ENCODE results near the gene JAKMIP3. TPM values are rescaled to one million over a fixed set of nuclear protein-coding genes. Genes with fewer than 3 reads are reported as not detected.

JAKMIP3 gene
- total RNA-seq, 1 experiment from 2014 or later = 2.8 TPM

DNA sequence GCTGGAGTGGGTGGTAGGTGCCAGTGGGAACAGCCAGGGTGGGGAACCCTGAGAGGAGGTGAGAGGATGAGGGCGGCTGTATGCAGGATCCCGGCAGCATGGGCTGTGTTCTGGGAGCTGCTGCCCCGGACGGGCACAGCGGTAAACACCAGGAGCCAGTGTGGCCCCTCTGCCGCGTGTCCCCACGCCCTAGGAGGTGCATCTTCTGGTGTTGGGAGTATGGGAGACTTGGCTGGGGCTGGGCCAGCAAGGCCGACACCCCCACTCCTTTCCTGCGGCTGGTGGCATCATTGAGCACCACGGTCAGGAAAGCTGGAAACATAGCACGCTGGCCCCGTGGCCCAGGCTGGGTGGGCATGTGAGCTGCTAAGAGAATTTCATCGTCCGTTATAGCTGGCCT lies 24.4 kb upstream of the JAKMIP3 start:
- H3K4me3 ChIP-seq (ENCODE audit: low read depth, low read length, poor library complexity, severe bottlenecking) = no peak overlapping the region
- TF ChIP-seq, protein P1, sequence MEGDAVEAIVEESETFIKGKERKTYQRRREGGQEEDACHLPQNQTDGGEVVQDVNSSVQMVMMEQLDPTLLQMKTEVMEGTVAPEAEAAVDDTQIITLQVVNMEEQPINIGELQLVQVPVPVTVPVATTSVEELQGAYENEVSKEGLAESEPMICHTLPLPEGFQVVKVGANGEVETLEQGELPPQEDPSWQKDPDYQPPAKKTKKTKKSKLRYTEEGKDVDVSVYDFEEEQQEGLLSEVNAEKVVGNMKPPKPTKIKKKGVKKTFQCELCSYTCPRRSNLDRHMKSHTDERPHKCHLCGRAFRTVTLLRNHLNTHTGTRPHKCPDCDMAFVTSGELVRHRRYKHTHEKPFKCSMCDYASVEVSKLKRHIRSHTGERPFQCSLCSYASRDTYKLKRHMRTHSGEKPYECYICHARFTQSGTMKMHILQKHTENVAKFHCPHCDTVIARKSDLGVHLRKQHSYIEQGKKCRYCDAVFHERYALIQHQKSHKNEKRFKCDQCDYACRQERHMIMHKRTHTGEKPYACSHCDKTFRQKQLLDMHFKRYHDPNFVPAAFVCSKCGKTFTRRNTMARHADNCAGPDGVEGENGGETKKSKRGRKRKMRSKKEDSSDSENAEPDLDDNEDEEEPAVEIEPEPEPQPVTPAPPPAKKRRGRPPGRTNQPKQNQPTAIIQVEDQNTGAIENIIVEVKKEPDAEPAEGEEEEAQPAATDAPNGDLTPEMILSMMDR (conservative IDR thresholded peaks at IDR 0.05; ENCODE audit: low read depth, low read length) = no peak
- no peak for TF ChIP-seq EZH2 (IDR thresholded peaks at IDR 0.05; ENCODE audit: borderline replicate concordance, low read depth, low read length, poor library complexity, severe bottlenecking)
- CTCF ChIA-PET = no interaction called here
- no TSS peak for BruUV-seq (replicated peaks)
- POLR2A ChIA-PET (ENCODE audit: low non-redundant PET) = no interaction called here
- H3K9me3 ChIP-seq (ENCODE audit: low read depth, low read length, poor library complexity, severe bottlenecking) = no peaks in the 10 kb centered on the region
- H3K27ac ChIP-seq (ENCODE audit: low read depth, low read length, poor library complexity, severe bottlenecking) = no peak overlapping the region
- intact Hi-C loops (cut with micrococcal nuclease; ENCODE audit: unreplicated experiment) = no loop called here
- H3K4me1 ChIP-seq (ENCODE audit: insufficient read depth, low read length, poor library complexity, severe bottlenecking) = no peaks in the 10 kb centered on the region
- no peaks in the 10 kb centered on the region for H3K36me3 ChIP-seq (ENCODE audit: insufficient read depth, low read length, poor library complexity, severe bottlenecking)
- H3K27me3 ChIP-seq (replicated peaks; ENCODE audit: insufficient read depth, low read depth, low read length, poor library complexity) = peaks cover 71% of the 10 kb centered on the region
- no peak for DNase-seq (ENCODE audit: low spot score)

GRCh38 chr10:132043861-132044695 lies 21.7 kb upstream of the JAKMIP3 start:
- intact Hi-C loops (cut with micrococcal nuclease; ENCODE audit: unreplicated experiment) = no loop called here
- Histone ChIP-seq H3K9me3 (ENCODE audit: low read depth, low read length, poor library complexity, severe bottlenecking) (no peaks in the 10 kb centered on the region), H3K27me3 (replicated peaks; ENCODE audit: insufficient read depth, low read depth, low read length, poor library complexity) (peaks cover 57% of the 10 kb centered on the region), H3K36me3 (ENCODE audit: insufficient read depth, low read length, poor library complexity, severe bottlenecking) (no peaks in the 10 kb centered on the region), H3K4me3 (ENCODE audit: low read depth, low read length, poor library complexity, severe bottlenecking) (no peak overlapping the region), H3K4me1 (ENCODE audit: insufficient read depth, low read length, poor library complexity, severe bottlenecking) (no peaks in the 10 kb centered on the region), H3K27ac (ENCODE audit: low read depth, low read length, poor library complexity, severe bottlenecking) (no peak overlapping the region)
- DNase-seq (ENCODE audit: low spot score) = no peak
- ChIA-PET CTCF (no interaction called here), POLR2A (ENCODE audit: low non-redundant PET) (no interaction called here)
- no TSS peak for BruUV-seq (replicated peaks)
- TF ChIP-seq, protein P1 (conservative IDR thresholded peaks at IDR 0.05; ENCODE audit: low read depth, low read length) = no peak
- no peak for TF ChIP-seq EZH2 (IDR thresholded peaks at IDR 0.05; ENCODE audit: borderline replicate concordance, low read depth, low read length, poor library complexity, severe bottlenecking)

GRCh38 chr10:132044803-132045202 lies 20.9 kb upstream of the JAKMIP3 start:
- no peak overlapping the region for H3K27ac ChIP-seq (ENCODE audit: low read depth, low read length, poor library complexity, severe bottlenecking)
- DNase-seq (ENCODE audit: low spot score) = no peak
- no peaks in the 10 kb centered on the region for H3K36me3 ChIP-seq (ENCODE audit: insufficient read depth, low read length, poor library complexity, severe bottlenecking)
- no TSS peak for BruUV-seq (replicated peaks)
- no peak overlapping the region for H3K4me3 ChIP-seq (ENCODE audit: low read depth, low read length, poor library complexity, severe bottlenecking)
- ChIA-PET CTCF (no interaction called here), POLR2A (ENCODE audit: low non-redundant PET) (no interaction called here)
- H3K27me3 ChIP-seq (replicated peaks; ENCODE audit: insufficient read depth, low read depth, low read length, poor library complexity) = peaks cover 61% of the 10 kb centered on the region
- no peak for TF ChIP-seq EZH2 (IDR thresholded peaks at IDR 0.05; ENCODE audit: borderline replicate concordance, low read depth, low read length, poor library complexity, severe bottlenecking)
- TF ChIP-seq, protein P1 (conservative IDR thresholded peaks at IDR 0.05; ENCODE audit: low read depth, low read length) = no peak
- intact Hi-C loops (cut with micrococcal nuclease; ENCODE audit: unreplicated experiment) = no loop called here
- H3K9me3 ChIP-seq (ENCODE audit: low read depth, low read length, poor library complexity, severe bottlenecking) = no peaks in the 10 kb centered on the region
- no peaks in the 10 kb centered on the region for H3K4me1 ChIP-seq (ENCODE audit: insufficient read depth, low read length, poor library complexity, severe bottlenecking)

Data from A673 (cell line).